DOHH2 (cell line): Measurements from ENCODE around the gene CLASP1.

Experiments used
- H3F3A ChIP-seq: fragments of 200-600 bp; sonication (generic), shearing (Covaris generic); 2 replicates; pipeline ENCODE4 v1.6.0; 2016; ENCODE audit warnings: antibody characterized with exemption, mild to moderate bottlenecking; ENCODE audit not compliant: control insufficient read depth, insufficient read depth
- H3K27ac ChIP-seq: fragments of 200-600 bp; sonication (generic); 2 replicates; pipeline ENCODE4 v1.5.1; 2014; ENCODE audit warnings: low read depth, mild to moderate bottlenecking, low read length, moderate library complexity
- H3K27me3 ChIP-seq: fragments of 200-600 bp; sonication (generic); 2 replicates; pipeline ENCODE4 v1.6.1; 2014; ENCODE audit warnings: mild to moderate bottlenecking, low read length, mixed read lengths; ENCODE audit not compliant: control insufficient read depth
- H3K36me3 ChIP-seq: fragments of 200-600 bp; sonication (generic); 2 replicates; pipeline ENCODE4 v1.6.1; 2014; ENCODE audit warnings: mild to moderate bottlenecking, low read length, moderate library complexity, mixed read lengths; ENCODE audit not compliant: control insufficient read depth
- H3K4me1 ChIP-seq: fragments of 200-600 bp; sonication (generic); 2 replicates; pipeline ENCODE4 v1.6.1; 2014; ENCODE audit warnings: mild to moderate bottlenecking, low read length, mixed read lengths; ENCODE audit not compliant: control insufficient read depth
- H3K4me2 ChIP-seq: fragments of 200-600 bp; sonication (generic); 2 replicates; pipeline ENCODE4 v1.6.0; 2014; ENCODE audit warnings: mild to moderate bottlenecking, low read length, moderate library complexity
- H3K4me3 ChIP-seq: fragments of 200-600 bp; sonication (generic); 2 replicates; pipeline ENCODE4 v1.5.1; 2014; ENCODE audit warnings: mild to moderate bottlenecking, low read length, mixed read lengths
- H3K79me2 ChIP-seq: fragments of 200-600 bp; sonication (generic); 2 replicates; pipeline ENCODE4 v1.6.1; 2014; ENCODE audit warnings: mild to moderate bottlenecking, low read length, mixed read lengths; ENCODE audit not compliant: control insufficient read depth
- H3K9me2 ChIP-seq: fragments of 200-600 bp; sonication (generic); replicated peaks from 2 replicates; pipeline ENCODE4 v1.6.1; 2014; ENCODE audit warnings: mild to moderate bottlenecking, low read length, mixed read lengths; ENCODE audit not compliant: control insufficient read depth
- H3K9me3 ChIP-seq: fragments of 200-600 bp; sonication (generic); 2 replicates; pipeline ENCODE4 v1.6.1; 2014; ENCODE audit warnings: antibody characterized with exemption, low read length, mixed read lengths; ENCODE audit not compliant: control insufficient read depth, insufficient read depth
- H4K20me1 ChIP-seq: fragments of 200-600 bp; sonication (generic); 2 replicates; pipeline ENCODE4 v1.6.0; 2014; ENCODE audit warnings: low read depth, mild to moderate bottlenecking, antibody characterized with exemption, low read length, moderate library complexity; ENCODE audit not compliant: control insufficient read depth, insufficient read depth
- EZH2phosphoT487 ChIP-seq: fragments of 200-600 bp; sonication (generic); IDR thresholded peaks from 2 replicates; pipeline ENCODE4 v1.6.1; 2017; ENCODE audit warnings: borderline replicate concordance, mild to moderate bottlenecking, antibody characterized with exemption, low read length, moderate library complexity, mixed read lengths
- TF ChIP-seq, protein P1 (sequence below): fragments of 200-600 bp; sonication (generic); IDR thresholded peaks from one replicate; pipeline ENCODE4 v1.5.1; 2014; ENCODE audit warnings: antibody characterized with exemption, mild to moderate bottlenecking, low read depth, low read length; ENCODE audit not compliant: poor library complexity, severe bottlenecking

CLASP1 gene

DNA sequence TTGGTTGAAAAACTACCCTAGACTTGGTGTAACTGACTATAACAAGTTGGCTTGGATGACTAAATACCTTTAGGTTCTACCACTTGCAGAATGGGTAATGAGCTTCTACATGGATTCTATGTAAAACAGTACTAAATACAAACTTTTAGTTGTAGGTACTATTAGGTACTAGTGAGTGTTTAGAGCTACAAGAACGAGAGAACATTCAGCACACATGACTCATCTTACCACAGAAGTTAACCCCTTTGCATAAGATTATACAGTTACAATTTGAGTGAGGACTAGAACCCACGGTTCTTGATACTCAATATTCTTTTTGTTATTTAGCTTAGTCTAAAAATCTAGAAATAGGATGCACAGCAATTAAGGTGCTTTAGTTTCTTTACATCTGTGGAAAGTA, 262.6 kb downstream of the CLASP1 start:
- Histone ChIP-seq H3K4me2 (no peak overlapping the region), H3K4me1 (no peaks in the 10 kb centered on the region), H3K79me2 (no peaks in the 10 kb centered on the region), H4K20me1 (no peaks in the 10 kb centered on the region), H3K9me3 (no peaks in the 10 kb centered on the region), H3K36me3 (peaks cover 51% of the 10 kb centered on the region), H3K4me3 (no peak overlapping the region), H3K9me2 (no peaks in the 10 kb centered on the region), H3K27me3 (no peaks in the 10 kb centered on the region), H3K27ac (no peak overlapping the region), H3F3A (no peaks in the 10 kb centered on the region)
- TF ChIP-seq, protein P1, sequence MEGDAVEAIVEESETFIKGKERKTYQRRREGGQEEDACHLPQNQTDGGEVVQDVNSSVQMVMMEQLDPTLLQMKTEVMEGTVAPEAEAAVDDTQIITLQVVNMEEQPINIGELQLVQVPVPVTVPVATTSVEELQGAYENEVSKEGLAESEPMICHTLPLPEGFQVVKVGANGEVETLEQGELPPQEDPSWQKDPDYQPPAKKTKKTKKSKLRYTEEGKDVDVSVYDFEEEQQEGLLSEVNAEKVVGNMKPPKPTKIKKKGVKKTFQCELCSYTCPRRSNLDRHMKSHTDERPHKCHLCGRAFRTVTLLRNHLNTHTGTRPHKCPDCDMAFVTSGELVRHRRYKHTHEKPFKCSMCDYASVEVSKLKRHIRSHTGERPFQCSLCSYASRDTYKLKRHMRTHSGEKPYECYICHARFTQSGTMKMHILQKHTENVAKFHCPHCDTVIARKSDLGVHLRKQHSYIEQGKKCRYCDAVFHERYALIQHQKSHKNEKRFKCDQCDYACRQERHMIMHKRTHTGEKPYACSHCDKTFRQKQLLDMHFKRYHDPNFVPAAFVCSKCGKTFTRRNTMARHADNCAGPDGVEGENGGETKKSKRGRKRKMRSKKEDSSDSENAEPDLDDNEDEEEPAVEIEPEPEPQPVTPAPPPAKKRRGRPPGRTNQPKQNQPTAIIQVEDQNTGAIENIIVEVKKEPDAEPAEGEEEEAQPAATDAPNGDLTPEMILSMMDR: no peak
- TF ChIP-seq EZH2phosphoT487: no peak

DNA sequence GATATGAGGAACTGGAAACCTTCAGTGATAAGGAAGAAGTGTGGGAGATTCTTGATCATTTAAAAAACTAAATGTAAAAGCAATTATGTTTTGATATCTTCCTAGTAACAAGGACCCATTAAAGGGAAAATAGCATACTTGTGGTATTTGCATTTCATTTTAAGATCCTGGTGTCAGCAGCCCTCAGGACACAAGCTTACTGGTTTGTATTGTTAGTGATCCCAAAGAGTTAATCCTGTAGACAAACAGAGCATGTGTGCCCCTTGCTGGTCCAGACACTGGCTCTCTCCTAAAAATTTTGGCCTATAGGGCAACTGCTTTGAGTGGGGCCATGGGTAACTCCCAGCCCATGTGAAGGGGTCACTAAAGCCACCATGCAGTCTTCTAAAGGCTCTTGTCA, 263.2 kb downstream of the CLASP1 start:
- Histone ChIP-seq H3K27me3 (no peaks in the 10 kb centered on the region), H3K4me3 (no peak overlapping the region), H3K36me3 (peaks cover 56% of the 10 kb centered on the region), H3K9me3 (no peaks in the 10 kb centered on the region), H3K4me2 (no peak overlapping the region), H3K27ac (no peak overlapping the region), H3K4me1 (no peaks in the 10 kb centered on the region), H3K79me2 (no peaks in the 10 kb centered on the region), H3F3A (no peaks in the 10 kb centered on the region), H3K9me2 (no peaks in the 10 kb centered on the region), H4K20me1 (no peaks in the 10 kb centered on the region)
- TF ChIP-seq, protein P1: no peak
- TF ChIP-seq EZH2phosphoT487: no peak

DNA sequence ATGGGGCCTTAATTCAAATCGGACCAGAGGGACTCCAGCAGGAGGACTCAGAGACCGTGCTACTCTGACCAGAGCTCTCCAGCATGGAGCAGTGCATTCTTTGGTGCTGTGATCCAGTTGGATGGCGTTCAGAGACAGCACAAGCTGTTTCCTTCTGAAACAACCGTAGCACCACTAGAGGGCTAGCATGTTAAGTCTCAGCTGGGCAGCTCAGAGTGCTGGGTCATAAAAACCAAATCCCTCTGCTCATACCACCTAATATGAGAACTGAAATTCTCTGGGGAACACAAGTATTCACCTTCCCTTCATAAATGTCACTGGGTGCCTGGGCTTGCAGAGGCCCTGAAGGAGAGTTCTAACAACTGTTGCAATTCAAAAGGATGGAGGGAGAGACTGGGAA, 266.5 kb downstream of the CLASP1 start:
- Histone ChIP-seq H3K36me3 (peaks cover 79% of the 10 kb centered on the region), H3K27me3 (no peaks in the 10 kb centered on the region), H3K9me2 (no peaks in the 10 kb centered on the region), H3K4me2 (no peak overlapping the region), H3K9me3 (no peaks in the 10 kb centered on the region), H3K27ac (no peak overlapping the region), H3K79me2 (no peaks in the 10 kb centered on the region), H4K20me1 (no peaks in the 10 kb centered on the region), H3K4me3 (no peak overlapping the region), H3F3A (no peaks in the 10 kb centered on the region), H3K4me1 (no peaks in the 10 kb centered on the region)
- TF ChIP-seq, protein P1: no peak
- no peak for TF ChIP-seq EZH2phosphoT487

DNA sequence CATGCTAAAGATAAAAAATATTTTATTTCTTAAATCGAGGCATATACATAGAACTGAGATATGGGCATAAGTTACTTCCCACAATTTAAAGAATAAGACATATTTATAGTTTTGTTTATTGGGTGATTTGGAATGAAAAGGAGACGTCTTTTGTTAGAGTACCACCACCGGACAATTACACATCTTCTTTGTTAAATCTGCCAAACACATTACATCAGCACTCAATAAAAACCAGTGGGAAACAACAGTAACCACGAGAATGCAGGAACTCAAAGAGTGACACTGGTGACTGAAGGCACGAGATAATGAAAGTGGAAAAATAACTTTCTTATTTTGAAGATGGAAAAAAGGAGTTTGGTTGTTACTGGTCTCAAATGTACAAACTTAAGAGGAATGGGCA, 271.6 kb downstream of the CLASP1 start:
- no peaks in the 10 kb centered on the region for H3K9me2 ChIP-seq
- no peak overlapping the region for H3K4me2 ChIP-seq
- H3K4me1 ChIP-seq: peaks cover 8% of the 10 kb centered on the region; the same call in 1 of the 2 replicates
- no peaks in the 10 kb centered on the region for H3K27me3 ChIP-seq
- no peak overlapping the region for H3K4me3 ChIP-seq
- H3K79me2 ChIP-seq: no peaks in the 10 kb centered on the region
- no peak for TF ChIP-seq EZH2phosphoT487
- TF ChIP-seq, protein P1: no peak
- peaks cover 84% of the 10 kb centered on the region for H3K36me3 ChIP-seq
- H3K9me3 ChIP-seq: no peaks in the 10 kb centered on the region
- H4K20me1 ChIP-seq: no peaks in the 10 kb centered on the region
- H3F3A ChIP-seq: no peaks in the 10 kb centered on the region
- H3K27ac ChIP-seq: no peak overlapping the region
